OCI-LY1 (cell line): Measurements from ENCODE around the gene RPS19BP1.

Experiments
- H2AFZ ChIP-seq: fragments of 200-600 bp; sonication (generic), shearing (Covaris generic); 2 replicates; pipeline ENCODE4 v1.6.0; 2014; ENCODE audit warnings: antibody characterized with exemption, mild to moderate bottlenecking, low read length
- H3F3A ChIP-seq: fragments of 200-600 bp; sonication (generic), shearing (Covaris generic); 2 replicates; pipeline ENCODE4 v1.6.0; 2014; ENCODE audit warnings: mild to moderate bottlenecking, antibody characterized with exemption, low read length, moderate library complexity; ENCODE audit not compliant: insufficient read depth
- H3K27ac ChIP-seq: fragments of 200-600 bp; sonication (generic); 2 replicates; pipeline ENCODE4 v1.5.1; 2014; ENCODE audit warnings: low read length, mixed run types, mild to moderate bottlenecking, low read depth; ENCODE audit not compliant: poor library complexity, severe bottlenecking
- H3K27me3 ChIP-seq: fragments of 200-600 bp; sonication (generic); 2 replicates; pipeline ENCODE4 v1.6.0; 2014; ENCODE audit warnings: antibody characterized with exemption, mild to moderate bottlenecking, low read length, moderate library complexity; ENCODE audit not compliant: insufficient read depth
- H3K36me3 ChIP-seq: fragments of 200-600 bp; sonication (generic); 2 replicates; pipeline ENCODE4 v1.6.1; 2014; ENCODE audit warnings: mild to moderate bottlenecking, antibody characterized with exemption, low read length, moderate library complexity, mixed read lengths; ENCODE audit not compliant: insufficient read depth
- H3K4me1 ChIP-seq: fragments of 200-600 bp; sonication (generic); 2 replicates; pipeline ENCODE4 v1.5.1; 2014; ENCODE audit warnings: mild to moderate bottlenecking, low read length, moderate library complexity; ENCODE audit not compliant: insufficient read depth, severe bottlenecking
- H3K4me2 ChIP-seq: fragments of 200-600 bp; sonication (generic), shearing (Covaris generic); 2 replicates; pipeline ENCODE4 v1.6.1; 2014; ENCODE audit warnings: low read length
- H3K4me3 ChIP-seq: fragments of 200-600 bp; sonication (generic); 2 replicates; pipeline ENCODE4 v1.5.1; 2014; ENCODE audit warnings: low read length, low read depth, mild to moderate bottlenecking, mixed read lengths; ENCODE audit not compliant: poor library complexity, severe bottlenecking
- H3K79me2 ChIP-seq: fragments of 200-600 bp; shearing (Covaris generic); 2 replicates; pipeline ENCODE4 v1.6.1; 2016; ENCODE audit warnings: mixed run types, low read length, mixed read lengths; ENCODE audit not compliant: insufficient read depth
- H3K9ac ChIP-seq: fragments of 200-600 bp; sonication (generic), shearing (Covaris generic); 2 replicates; pipeline ENCODE4 v1.6.1; 2014; ENCODE audit warnings: mild to moderate bottlenecking, low read length, mixed read lengths
- H3K9me2 ChIP-seq: fragments of 200-600 bp; sonication (generic), shearing (Covaris generic); 2 replicates; pipeline ENCODE4 v1.6.1; 2014; ENCODE audit warnings: low read depth, mild to moderate bottlenecking, low read length, mixed read lengths
- H3K9me3 ChIP-seq: fragments of 200-600 bp; shearing (Covaris generic); 2 replicates; pipeline ENCODE4 v1.6.1; 2014; ENCODE audit warnings: low read length, mixed read lengths
- H4K20me1 ChIP-seq: fragments of 200-600 bp; sonication (generic), shearing (Covaris generic); 2 replicates; pipeline ENCODE4 v1.6.0; 2016; ENCODE audit warnings: mild to moderate bottlenecking, low read length; ENCODE audit not compliant: insufficient read depth
- EZH2 ChIP-seq: fragments of 200-600 bp; sonication (generic), shearing (Covaris generic); IDR thresholded peaks from 2 replicates; pipeline ENCODE4 v1.8.0; 2017; ENCODE audit warnings: borderline replicate concordance, mixed run types, mild to moderate bottlenecking, antibody characterized with exemption, low read length, moderate library complexity, mixed read lengths
- TF ChIP-seq, protein P1 (sequence below): fragments of 200-600 bp; sonication (generic), shearing (Covaris generic); IDR thresholded peaks from 2 replicates; pipeline ENCODE4 v1.5.1; 2017; ENCODE audit warnings: mild to moderate bottlenecking, antibody characterized with exemption, low read length, moderate library complexity, mixed read lengths

Gene RPS19BP1

DNA sequence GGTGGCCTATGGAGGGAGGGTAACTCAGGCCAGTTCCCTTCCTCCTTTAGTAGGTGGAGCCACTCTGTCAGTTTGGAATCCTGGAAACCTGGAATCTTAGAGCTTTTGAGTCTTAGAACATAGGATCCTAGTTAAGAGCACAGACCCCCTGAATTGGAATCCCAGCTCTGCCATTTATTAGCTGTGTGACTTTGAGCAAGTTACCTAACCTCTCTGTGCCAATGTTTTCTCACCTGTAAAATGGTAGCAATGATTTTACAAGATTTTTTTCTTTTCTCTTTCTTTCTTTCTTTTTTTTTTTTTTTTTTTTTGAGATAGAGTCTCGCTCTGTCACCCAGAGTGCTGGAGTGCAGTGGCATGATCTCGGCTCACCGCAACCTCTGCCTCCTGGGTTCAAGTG, 20.9 kb upstream of the RPS19BP1 start:
- Histone ChIP-seq H3K27ac (no peak overlapping the region), H3K9me2 (no peaks in the 10 kb centered on the region), H3K4me1 (no peaks in the 10 kb centered on the region), H3K4me2 (no peak overlapping the region), H3K9ac (no peak overlapping the region), H3K4me3 (no peak overlapping the region), H3K9me3 (no peaks in the 10 kb centered on the region), H3K79me2 (no peaks in the 10 kb centered on the region), H4K20me1 (no peaks in the 10 kb centered on the region), H2AFZ (no peak overlapping the region), H3F3A (no peaks in the 10 kb centered on the region), H3K36me3 (no peaks in the 10 kb centered on the region), H3K27me3 (no peaks in the 10 kb centered on the region)
- TF ChIP-seq, protein P1, sequence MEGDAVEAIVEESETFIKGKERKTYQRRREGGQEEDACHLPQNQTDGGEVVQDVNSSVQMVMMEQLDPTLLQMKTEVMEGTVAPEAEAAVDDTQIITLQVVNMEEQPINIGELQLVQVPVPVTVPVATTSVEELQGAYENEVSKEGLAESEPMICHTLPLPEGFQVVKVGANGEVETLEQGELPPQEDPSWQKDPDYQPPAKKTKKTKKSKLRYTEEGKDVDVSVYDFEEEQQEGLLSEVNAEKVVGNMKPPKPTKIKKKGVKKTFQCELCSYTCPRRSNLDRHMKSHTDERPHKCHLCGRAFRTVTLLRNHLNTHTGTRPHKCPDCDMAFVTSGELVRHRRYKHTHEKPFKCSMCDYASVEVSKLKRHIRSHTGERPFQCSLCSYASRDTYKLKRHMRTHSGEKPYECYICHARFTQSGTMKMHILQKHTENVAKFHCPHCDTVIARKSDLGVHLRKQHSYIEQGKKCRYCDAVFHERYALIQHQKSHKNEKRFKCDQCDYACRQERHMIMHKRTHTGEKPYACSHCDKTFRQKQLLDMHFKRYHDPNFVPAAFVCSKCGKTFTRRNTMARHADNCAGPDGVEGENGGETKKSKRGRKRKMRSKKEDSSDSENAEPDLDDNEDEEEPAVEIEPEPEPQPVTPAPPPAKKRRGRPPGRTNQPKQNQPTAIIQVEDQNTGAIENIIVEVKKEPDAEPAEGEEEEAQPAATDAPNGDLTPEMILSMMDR = no peak
- no peak for TF ChIP-seq EZH2

DNA sequence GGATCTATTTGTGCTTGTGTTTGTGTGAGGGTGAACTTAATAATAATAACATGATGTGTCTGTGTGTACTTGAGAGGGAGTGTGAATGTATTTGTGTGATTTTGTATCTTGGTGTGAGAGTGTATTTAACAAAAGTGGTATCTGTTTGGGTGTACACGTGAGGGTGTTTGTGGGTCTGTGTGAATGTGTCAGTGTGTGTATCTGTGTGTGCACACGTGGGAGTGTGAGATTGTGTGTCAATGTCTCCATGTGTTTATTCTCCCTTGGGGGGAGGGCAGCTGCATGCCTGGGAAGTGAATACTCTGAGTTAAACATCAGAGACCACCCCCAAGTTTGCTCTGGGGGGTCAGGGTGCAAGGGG, 15.0 kb upstream of the RPS19BP1 start:
- Histone ChIP-seq H2AFZ (no peak overlapping the region), H3K27ac (no peak overlapping the region), H3K4me2 (no peak overlapping the region), H3K4me1 (no peaks in the 10 kb centered on the region), H4K20me1 (no peaks in the 10 kb centered on the region), H3K9ac (no peak overlapping the region), H3F3A (no peaks in the 10 kb centered on the region), H3K4me3 (no peak overlapping the region), H3K27me3 (no peaks in the 10 kb centered on the region), H3K36me3 (no peaks in the 10 kb centered on the region), H3K79me2 (no peaks in the 10 kb centered on the region), H3K9me3 (no peaks in the 10 kb centered on the region), H3K9me2 (no peaks in the 10 kb centered on the region)
- no peak for TF ChIP-seq EZH2
- TF ChIP-seq, protein P1 = no peak

DNA sequence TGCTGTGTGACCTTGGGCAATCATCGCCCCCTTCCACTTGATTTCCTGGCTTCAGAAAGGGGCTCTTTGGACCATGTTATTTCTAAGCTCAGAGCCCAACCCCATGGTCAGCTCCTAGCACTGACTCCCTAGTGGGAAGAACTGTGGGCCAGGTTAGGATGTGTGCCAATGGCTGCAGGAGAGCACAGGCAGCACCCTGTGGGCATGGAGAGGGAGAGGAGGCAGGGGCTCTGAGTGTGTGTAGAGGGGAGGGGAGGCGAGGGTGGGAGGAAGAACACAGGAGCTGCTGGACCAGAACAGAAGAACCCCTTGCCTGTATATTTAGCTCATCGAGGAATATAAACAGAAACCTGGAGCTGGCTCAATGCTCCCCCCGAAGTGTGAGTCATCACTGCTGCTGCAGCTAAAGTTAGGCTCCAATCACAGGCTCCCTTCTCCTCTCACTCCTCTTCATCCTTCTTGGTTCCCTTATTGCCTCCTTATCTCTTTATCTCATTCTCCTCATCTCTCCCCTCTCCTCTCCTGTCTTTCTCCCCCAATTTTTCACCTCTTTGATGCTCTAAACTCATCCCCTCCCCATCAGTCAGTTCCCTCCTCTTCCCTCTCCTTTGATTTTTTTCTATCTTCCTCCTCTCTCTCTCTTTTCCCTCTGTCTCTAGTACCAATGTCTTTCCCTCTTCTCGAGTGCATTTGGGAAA, 14.5 kb upstream of the RPS19BP1 start:
- no peaks in the 10 kb centered on the region for H3F3A ChIP-seq
- H3K4me2 ChIP-seq = no peak overlapping the region
- no peak for TF ChIP-seq EZH2
- TF ChIP-seq, protein P1 = no peak
- H3K36me3 ChIP-seq = no peaks in the 10 kb centered on the region
- H4K20me1 ChIP-seq = no peaks in the 10 kb centered on the region
- no peaks in the 10 kb centered on the region for H3K4me1 ChIP-seq
- no peak overlapping the region for H3K27ac ChIP-seq
- H2AFZ ChIP-seq = no peak overlapping the region
- H3K27me3 ChIP-seq = no peaks in the 10 kb centered on the region
- H3K9ac ChIP-seq = no peak overlapping the region
- H3K4me3 ChIP-seq = no peak overlapping the region
- no peaks in the 10 kb centered on the region for H3K9me2 ChIP-seq
- no peaks in the 10 kb centered on the region for H3K9me3 ChIP-seq
- no peaks in the 10 kb centered on the region for H3K79me2 ChIP-seq
